Measurements from ENCODE around the gene VPS13D.

The VPS13D gene

DNA sequence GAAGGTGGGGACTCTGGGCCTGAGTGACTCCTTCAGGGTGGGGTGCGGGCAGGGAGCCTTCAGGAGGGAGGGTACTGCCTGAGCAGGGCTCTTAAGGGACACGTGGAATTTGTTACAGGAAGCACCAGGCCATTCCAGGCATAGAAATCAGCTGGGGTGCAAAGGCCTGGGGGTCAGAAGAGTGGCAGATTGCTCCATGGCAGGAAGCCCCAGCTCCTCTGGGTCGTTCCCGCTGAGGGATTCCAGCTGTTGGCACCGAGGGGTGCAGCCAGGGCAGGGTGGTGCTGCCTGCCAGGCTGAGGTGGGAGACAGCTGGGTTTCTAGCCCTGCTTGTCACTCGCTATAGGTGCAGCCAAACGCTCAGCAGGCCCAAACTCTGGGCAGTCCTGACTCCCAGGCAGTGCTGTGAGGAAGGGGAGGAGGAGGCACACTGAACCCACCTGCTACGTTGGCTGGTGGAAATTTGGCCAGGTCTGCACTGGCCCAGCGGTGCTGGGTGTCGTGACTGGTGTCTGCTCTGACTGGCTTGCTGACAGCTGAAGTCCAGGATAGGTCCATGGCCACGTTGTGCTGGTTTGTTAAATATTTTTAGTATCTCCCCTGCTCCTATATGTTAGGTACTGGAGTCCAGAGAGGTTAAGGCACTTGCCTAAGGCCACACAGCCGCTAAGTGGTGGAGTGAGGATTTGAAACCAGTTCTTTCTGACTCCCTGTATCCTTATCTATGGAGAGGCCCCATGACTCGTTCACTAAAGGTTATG, 43.7 kb upstream of the VPS13D start:
- Histone ChIP-seq H3K36me3 (ENCODE audit: insufficient read depth, low read length) (no peaks in the 10 kb centered on the region), H3K4me1 (ENCODE audit: insufficient read depth, low read length) (peaks cover 6% of the 10 kb centered on the region), H3K27me3 (ENCODE audit: insufficient read depth, low read length) (no peaks in the 10 kb centered on the region), H3K4me3 (ENCODE audit: low read length) (no peak overlapping the region), H3K9ac (ENCODE audit: low read depth, low read length) (no peak overlapping the region), H3K27ac (ENCODE audit: low read depth, low read length) (no peak overlapping the region), H3K9me3 (ENCODE audit: insufficient read depth, low read depth, low read length) (0 out of 2 replicates have a peak, but pooled peaks cover 3% of the 10 kb centered on the region)
- 94% methylated on average over 13 of the region's 13 CpGs for WGBS

DNA sequence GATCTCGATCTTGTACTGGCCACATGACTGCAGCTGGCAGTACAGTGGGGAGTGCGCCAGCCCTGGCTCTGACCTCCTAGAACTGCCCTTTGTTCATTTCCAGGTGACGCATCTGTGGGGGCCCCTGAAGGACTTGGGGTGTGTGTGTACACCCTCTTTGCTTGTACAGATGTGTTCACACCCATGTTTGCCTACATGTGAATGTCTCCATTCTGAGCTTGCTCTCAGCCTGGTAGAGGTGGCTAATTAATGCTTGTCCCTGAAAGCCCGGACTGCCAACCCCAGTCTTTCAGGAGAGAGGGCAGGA, 43.2 kb upstream of the VPS13D start:
- Histone ChIP-seq H3K27ac (ENCODE audit: low read depth, low read length) (no peak overlapping the region), H3K27me3 (ENCODE audit: insufficient read depth, low read length) (no peaks in the 10 kb centered on the region)
- WGBS = 93% methylated on average over 4 of the region's 4 CpGs

GRCh38 chr1:12188115-12188514, 41.7 kb upstream of the VPS13D start:
- H3K9ac ChIP-seq (ENCODE audit: low read depth, low read length) = no peak overlapping the region; the same call in 1 of the 2 replicates

More for the DNA sequence above, 43.2 kb upstream of the VPS13D start:
- H3K9ac ChIP-seq (ENCODE audit: low read depth, low read length) = no peak overlapping the region
- H3K36me3 ChIP-seq (ENCODE audit: insufficient read depth, low read length) = no peaks in the 10 kb centered on the region
- peaks cover 6% of the 10 kb centered on the region for H3K4me1 ChIP-seq (ENCODE audit: insufficient read depth, low read length)
- H3K4me3 ChIP-seq (ENCODE audit: low read length) = no peak overlapping the region
- 0 out of 2 replicates have a peak, but pooled peaks cover 3% of the 10 kb centered on the region for H3K9me3 ChIP-seq (ENCODE audit: insufficient read depth, low read depth, low read length)

DNA sequence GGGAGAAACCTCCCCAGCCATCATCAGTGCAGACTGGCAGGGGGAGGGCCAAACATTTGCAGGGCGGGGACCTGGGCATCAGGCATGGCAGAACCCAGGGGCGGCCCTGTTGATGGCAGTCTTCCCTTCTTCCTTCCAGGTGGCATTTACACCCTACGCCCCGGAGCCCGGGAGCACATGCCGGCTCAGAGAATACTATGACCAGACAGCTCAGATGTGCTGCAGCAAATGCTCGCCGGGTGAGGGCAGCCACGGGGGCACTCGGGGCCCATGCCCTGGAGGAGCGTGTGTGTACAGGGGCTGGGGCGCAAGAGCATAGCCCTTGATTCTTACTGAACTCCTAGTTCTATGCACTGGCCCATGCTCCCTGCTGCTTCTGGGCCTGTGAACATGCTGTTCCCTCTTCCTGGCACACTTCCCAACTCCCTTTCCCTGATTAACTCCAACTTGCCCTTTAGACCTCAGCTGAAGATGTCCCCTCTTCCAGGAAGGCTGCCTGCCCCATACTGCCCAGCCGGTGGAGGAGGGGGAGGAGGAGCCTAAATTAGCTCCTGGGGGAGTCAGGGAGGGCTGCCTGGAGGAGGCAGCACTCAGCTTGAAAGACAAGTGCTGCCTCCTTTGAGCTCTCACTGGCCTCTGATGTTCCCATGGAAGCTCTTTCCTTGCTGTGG, 41.0 kb upstream of the VPS13D start:
- Histone ChIP-seq H3K4me3 (ENCODE audit: low read length) (no peak overlapping the region), H3K4me1 (ENCODE audit: insufficient read depth, low read length) (peaks cover 6% of the 10 kb centered on the region), H3K9me3 (ENCODE audit: insufficient read depth, low read depth, low read length) (0 out of 2 replicates have a peak, but pooled peaks cover 3% of the 10 kb centered on the region), H3K36me3 (ENCODE audit: insufficient read depth, low read length) (no peaks in the 10 kb centered on the region), H3K27ac (ENCODE audit: low read depth, low read length) (no peak overlapping the region), H3K27me3 (ENCODE audit: insufficient read depth, low read length) (no peaks in the 10 kb centered on the region), H3K9ac (ENCODE audit: low read depth, low read length) (no peak overlapping the region; the same call in 1 of the 2 replicates)
- WGBS = 81% methylated on average over 13 of the region's 13 CpGs

More at GRCh38 chr1:12188115-12188514, 41.7 kb upstream of the VPS13D start:
- no peaks in the 10 kb centered on the region for H3K27me3 ChIP-seq (ENCODE audit: insufficient read depth, low read length)
- 34% methylated on average over 3 of the region's 3 CpGs for WGBS
- no peak overlapping the region for H3K27ac ChIP-seq (ENCODE audit: low read depth, low read length)
- no peak overlapping the region for H3K4me3 ChIP-seq (ENCODE audit: low read length)
- H3K36me3 ChIP-seq (ENCODE audit: insufficient read depth, low read length) = no peaks in the 10 kb centered on the region
- H3K9me3 ChIP-seq (ENCODE audit: insufficient read depth, low read depth, low read length) = 0 out of 2 replicates have a peak, but pooled peaks cover 3% of the 10 kb centered on the region
- peaks cover 6% of the 10 kb centered on the region for H3K4me1 ChIP-seq (ENCODE audit: insufficient read depth, low read length)

- Histone ChIP-seq H3K4me3 (ENCODE audit: low read length) (no peak overlapping the region), H3K27me3 (ENCODE audit: insufficient read depth, low read length) (no peaks in the 10 kb centered on the region), H3K9ac (ENCODE audit: low read depth, low read length) (no peak overlapping the region), H3K27ac (ENCODE audit: low read depth, low read length) (no peak overlapping the region), H3K9me3 (ENCODE audit: insufficient read depth, low read depth, low read length) (0 out of 2 replicates have a peak, but pooled peaks cover 3% of the 10 kb centered on the region), H3K36me3 (ENCODE audit: insufficient read depth, low read length) (no peaks in the 10 kb centered on the region), H3K4me1 (ENCODE audit: insufficient read depth, low read length) (peaks cover 4% of the 10 kb centered on the region)
- 82% methylated on average over 5 of the region's 5 CpGs for WGBS
These were observed 40.5 kb upstream of the VPS13D start for GRCh38 chr1:12189328-12189682.

DNA sequence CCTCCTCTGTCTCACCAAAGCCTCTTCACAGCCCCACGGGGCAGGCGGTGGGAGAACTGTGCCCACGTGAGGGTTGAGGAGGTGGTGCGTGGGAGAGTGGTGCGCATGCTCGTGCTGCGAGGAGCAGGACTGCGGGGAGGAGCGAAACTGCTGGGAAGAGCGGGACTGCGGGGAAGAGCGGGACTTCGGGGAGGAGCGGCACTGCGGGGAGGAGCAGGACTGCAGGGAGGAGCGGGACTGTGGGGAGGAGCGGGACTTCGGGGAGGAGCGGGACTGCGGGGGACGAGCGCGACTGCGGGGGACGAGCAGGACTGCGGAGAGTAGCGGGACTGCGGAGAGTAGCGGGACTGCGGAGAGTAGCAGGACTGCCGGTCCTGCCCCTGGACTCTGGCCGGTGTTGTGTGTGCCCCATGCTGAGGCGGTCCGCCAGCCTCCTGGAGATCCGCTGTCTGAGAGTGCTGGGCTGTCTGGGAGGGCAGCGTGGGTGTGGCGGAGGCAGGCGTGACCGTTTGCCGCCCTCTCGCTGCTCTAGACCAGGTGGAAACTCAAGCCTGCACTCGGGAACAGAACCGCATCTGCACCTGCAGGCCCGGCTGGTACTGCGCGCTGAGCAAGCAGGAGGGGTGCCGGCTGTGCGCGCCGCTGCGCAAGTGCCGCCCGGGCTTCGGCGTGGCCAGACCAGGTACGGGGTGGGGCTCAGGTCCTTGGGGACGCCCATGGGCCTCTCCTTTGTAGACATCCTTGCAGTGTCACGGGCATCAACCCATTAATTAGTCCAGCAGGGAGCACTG, 38.4 kb upstream of the VPS13D start:
- Histone ChIP-seq H3K27ac (ENCODE audit: low read depth, low read length) (no peak overlapping the region), H3K4me1 (ENCODE audit: insufficient read depth, low read length) (no peaks in the 10 kb centered on the region; the same call in 1 of the 2 replicates), H3K27me3 (ENCODE audit: insufficient read depth, low read length) (no peaks in the 10 kb centered on the region), H3K4me3 (ENCODE audit: low read length) (no peak overlapping the region), H3K9ac (ENCODE audit: low read depth, low read length) (no peak overlapping the region), H3K36me3 (ENCODE audit: insufficient read depth, low read length) (no peaks in the 10 kb centered on the region), H3K9me3 (ENCODE audit: insufficient read depth, low read depth, low read length) (no peaks in the 10 kb centered on the region)
- WGBS = 89% methylated on average over 58 of the region's 58 CpGs

GRCh38 chr1:12194666-12195216, 35.1 kb upstream of the VPS13D start:
- H3K9me3 ChIP-seq (ENCODE audit: insufficient read depth, low read depth, low read length) = no peaks in the 10 kb centered on the region
- H3K27me3 ChIP-seq (ENCODE audit: insufficient read depth, low read length) = no peaks in the 10 kb centered on the region
- H3K4me3 ChIP-seq (ENCODE audit: low read length) = no peak overlapping the region
- H3K27ac ChIP-seq (ENCODE audit: low read depth, low read length) = no peak overlapping the region
- no peaks in the 10 kb centered on the region for H3K36me3 ChIP-seq (ENCODE audit: insufficient read depth, low read length)
- H3K9ac ChIP-seq (ENCODE audit: low read depth, low read length) = no peak overlapping the region
- H3K4me1 ChIP-seq (ENCODE audit: insufficient read depth, low read length) = no peaks in the 10 kb centered on the region
- WGBS = 92% methylated on average over 14 of the region's 14 CpGs

- Histone ChIP-seq H3K9ac (ENCODE audit: low read depth, low read length) (no peak overlapping the region), H3K4me1 (ENCODE audit: insufficient read depth, low read length) (no peaks in the 10 kb centered on the region)
These were observed 34.4 kb upstream of the VPS13D start for GRCh38 chr1:12195416-12195815.

DNA sequence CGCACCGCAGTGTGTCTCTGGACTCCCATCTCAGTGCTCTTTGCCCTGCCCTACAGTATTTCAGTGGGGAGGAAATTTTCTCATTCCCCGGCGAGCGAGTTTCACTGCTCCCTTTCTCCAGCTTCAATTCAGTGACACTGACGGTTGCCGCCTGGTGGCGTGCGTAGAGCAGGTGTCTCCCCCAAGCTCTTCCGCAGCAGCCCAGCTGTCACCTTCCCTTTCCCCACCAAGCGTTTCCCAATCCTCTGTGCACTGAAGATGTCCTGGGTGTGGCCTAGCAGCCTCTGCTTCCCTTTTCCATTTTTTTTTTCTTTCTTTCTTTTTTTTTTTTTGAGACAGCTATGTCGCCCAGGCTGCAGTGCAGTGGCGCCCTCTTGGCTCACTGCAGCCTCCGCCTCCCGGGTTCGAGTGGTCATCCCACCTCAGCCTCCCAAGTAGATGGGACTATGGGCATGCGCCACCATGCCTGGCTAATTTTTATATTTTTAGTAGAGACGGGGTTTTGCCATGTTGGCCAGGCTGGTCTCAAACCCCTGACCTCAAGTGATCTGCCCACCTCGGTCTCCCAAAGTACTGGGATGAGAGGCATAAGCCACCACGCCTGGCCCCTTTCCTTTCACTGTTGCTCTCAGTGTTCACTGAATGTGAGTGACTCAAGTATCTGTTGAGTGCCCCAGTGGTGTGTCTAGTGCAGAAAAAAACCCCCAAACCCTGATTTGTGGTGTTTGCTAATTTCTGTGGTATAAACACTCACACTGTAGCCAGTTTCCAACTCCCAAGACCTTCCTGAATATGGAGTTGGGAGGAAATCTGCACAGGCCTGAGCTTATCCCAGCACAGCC, 33.0 kb upstream of the VPS13D start:
- no peak overlapping the region for H3K4me3 ChIP-seq (ENCODE audit: low read length)
- H3K27me3 ChIP-seq (ENCODE audit: insufficient read depth, low read length) = no peaks in the 10 kb centered on the region
- H3K4me1 ChIP-seq (ENCODE audit: insufficient read depth, low read length) = no peaks in the 10 kb centered on the region
- WGBS = 57% methylated on average over 20 of the region's 20 CpGs
- no peak overlapping the region for H3K27ac ChIP-seq (ENCODE audit: low read depth, low read length)
- no peak overlapping the region for H3K9ac ChIP-seq (ENCODE audit: low read depth, low read length)
- no peaks in the 10 kb centered on the region for H3K9me3 ChIP-seq (ENCODE audit: insufficient read depth, low read depth, low read length)
- no peaks in the 10 kb centered on the region for H3K36me3 ChIP-seq (ENCODE audit: insufficient read depth, low read length)

More at GRCh38 chr1:12195416-12195815, 34.4 kb upstream of the VPS13D start:
- Histone ChIP-seq H3K27me3 (ENCODE audit: insufficient read depth, low read length) (no peaks in the 10 kb centered on the region), H3K27ac (ENCODE audit: low read depth, low read length) (no peak overlapping the region), H3K36me3 (ENCODE audit: insufficient read depth, low read length) (no peaks in the 10 kb centered on the region), H3K4me3 (ENCODE audit: low read length) (no peak overlapping the region), H3K9me3 (ENCODE audit: insufficient read depth, low read depth, low read length) (no peaks in the 10 kb centered on the region)
- 82% methylated on average over 3 of the region's 3 CpGs for WGBS

DNA sequence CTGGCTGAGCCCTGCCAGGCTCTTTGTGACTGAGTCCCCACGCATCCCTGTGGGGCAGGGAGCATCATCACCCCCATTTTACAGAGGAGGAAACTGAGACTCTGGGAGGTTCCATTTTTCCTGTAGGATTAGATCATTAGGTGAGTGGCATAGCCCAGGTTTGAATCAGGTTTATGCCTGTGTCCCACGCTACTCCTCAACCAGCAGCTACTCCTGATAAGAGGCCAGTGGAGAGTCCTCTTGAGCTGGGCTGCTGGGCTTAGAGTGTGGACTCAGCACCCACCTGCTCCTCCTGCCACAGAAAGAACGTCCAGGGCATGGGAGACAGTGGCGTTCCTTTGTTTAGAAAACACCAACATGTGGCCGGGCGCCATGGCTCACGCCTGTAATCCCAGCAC, 32.3 kb upstream of the VPS13D start:
- 97% methylated on average over 7 of the region's 7 CpGs for WGBS
- no peak overlapping the region for H3K4me3 ChIP-seq (ENCODE audit: low read length)

More for the DNA sequence above, 32.3 kb upstream of the VPS13D start:
- Histone ChIP-seq H3K36me3 (ENCODE audit: insufficient read depth, low read length) (no peaks in the 10 kb centered on the region), H3K27me3 (ENCODE audit: insufficient read depth, low read length) (no peaks in the 10 kb centered on the region), H3K9me3 (ENCODE audit: insufficient read depth, low read depth, low read length) (no peaks in the 10 kb centered on the region), H3K4me1 (ENCODE audit: insufficient read depth, low read length) (no peaks in the 10 kb centered on the region), H3K27ac (ENCODE audit: low read depth, low read length) (no peak overlapping the region), H3K9ac (ENCODE audit: low read depth, low read length) (no peak overlapping the region)

Data from HUES64 (cell line).